HG02763 (cell line): ENCODE results near the gene SDR39U1.
A peak's percentile ranks its signal among the peaks of the same experiment; 100 is the strongest.

Source experiments
- ATAC-seq: cut with Tn5 transposase; IDR thresholded peaks from one replicate; pipeline ENCODE4 v1.9.1; 2021; ENCODE audit warnings: mild to moderate bottlenecking, moderate library complexity; ENCODE audit not compliant: unreplicated experiment

The SDR39U1 gene

GRCh38 chr14:24430143-24430681 is 12.4 kb downstream of the SDR39U1 start:
- ATAC-seq = peak; percentile 59

GRCh38 chr14:24429395-24430142 is 13.0 kb downstream of the SDR39U1 start, which contains the start of the genes CBLN3 and KHNYN:
TSS of gene CBLN3 (minus strand) at chr14:24429668. CDS start at chr14:24429054, 614 bp downstream.
TSS of gene KHNYN (plus strand) at chr14:24429954. CDS start at chr14:24430731, 777 bp downstream.
- peak; percentile 84 for ATAC-seq

DNA sequence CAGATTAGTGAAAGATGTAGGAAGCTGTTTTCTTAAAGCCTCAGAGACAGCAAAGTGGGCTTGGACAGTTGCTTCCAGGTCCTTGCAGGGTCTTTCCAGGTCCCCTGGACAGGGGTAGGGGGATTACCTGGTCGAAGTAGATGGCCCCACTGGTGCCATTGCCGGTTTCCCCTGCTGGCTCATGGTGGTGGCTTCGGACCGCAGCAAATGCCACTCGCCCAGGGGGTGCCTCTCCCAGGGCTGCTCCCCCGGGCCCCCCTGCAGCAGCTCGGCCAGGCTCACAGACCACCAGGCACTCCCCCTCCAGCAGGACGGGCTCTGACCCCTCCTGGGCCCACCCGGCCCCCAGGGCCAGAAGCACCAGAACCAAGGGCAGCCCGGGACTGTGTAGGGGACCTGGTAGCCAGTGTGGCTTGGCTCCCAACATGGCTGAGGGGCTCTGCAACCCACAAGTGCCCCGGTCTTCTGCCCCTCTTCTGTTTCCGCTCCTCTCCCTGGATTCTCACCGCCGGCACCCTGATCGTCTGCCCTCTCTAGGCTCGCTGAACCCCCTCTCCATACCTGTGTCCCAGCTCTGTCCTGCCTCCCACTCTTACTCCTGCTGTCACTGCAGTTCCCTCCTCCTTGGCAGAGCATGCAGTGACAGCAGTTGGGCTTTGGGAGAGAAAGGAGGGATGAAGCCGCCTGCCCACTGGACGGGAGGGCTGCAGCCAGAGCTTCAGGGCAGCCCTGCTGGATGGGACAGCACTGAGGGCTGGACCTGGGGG is 13.8 kb downstream of the SDR39U1 start:
- no peak for ATAC-seq

GRCh38 chr14:24427537-24428508 is 14.8 kb downstream of the SDR39U1 start:
- no peak for ATAC-seq

GRCh38 chr14:24426912-24427536 is 15.6 kb downstream of the SDR39U1 start:
- ATAC-seq = no peak

- no peak for ATAC-seq
These were observed 16.2 kb downstream of the SDR39U1 start for GRCh38 chr14:24426150-24426911.

DNA sequence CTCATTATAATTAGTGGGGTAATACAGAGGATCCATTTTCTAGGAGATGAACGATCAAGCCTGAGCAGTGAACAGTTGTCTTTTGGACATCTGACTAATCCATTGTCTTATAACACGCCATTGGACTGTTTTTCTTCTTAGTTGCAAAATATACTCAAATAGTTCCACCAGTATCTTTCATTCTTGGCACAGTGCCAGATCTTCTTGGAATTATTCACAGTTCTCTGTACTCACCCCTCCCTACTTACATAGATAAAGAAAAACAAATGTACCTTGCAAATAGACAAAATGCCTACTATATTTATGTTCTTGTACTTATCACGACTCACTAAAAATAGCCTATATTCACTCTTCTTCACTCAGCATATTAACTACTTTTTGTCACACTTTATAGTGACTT is 16.9 kb downstream of the SDR39U1 start:
- no peak for ATAC-seq

DNA sequence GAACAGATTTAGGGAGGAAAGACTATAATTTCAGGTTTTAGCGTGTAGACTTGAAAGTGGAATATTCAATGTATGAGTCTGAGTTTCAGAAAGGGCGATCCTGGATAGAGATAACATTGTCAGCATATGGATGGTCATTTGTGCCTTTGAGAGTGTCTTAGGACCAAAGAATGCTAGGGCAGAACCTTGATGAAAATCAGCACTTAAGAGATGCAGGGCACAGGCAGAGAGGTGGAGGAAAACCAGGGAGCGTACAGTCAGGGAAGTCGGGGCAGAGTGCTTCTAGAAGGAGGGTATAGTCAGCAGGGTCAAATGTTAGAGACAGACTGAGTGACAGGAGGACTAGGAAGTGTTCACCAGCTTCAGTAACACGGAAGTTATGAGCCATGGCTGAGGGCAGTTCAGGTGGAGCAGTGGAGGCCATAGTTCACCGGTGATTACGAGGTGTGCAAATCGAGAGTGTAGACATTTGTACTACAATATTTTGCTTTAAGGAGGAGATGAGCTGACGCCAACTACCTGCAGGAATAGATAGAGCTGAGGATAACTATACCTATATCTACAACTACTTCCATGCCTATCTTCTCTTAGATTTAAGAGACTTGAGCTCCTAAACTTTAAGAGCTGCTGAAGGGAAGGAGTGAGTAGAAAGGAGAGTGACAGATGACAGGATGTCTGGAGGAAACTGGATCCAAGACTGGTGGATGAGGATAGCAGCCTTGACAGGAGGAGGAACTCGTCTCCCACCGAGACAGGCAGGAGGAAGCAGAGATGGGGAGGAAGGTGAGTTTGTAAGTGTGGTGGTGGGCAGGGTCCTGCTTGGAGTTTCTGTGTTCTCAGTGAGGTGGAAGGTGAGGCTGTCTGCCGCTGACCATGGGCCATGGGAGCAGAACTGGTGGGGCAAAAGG is 19.6 kb downstream of the SDR39U1 start:
- no peak for ATAC-seq

DNA sequence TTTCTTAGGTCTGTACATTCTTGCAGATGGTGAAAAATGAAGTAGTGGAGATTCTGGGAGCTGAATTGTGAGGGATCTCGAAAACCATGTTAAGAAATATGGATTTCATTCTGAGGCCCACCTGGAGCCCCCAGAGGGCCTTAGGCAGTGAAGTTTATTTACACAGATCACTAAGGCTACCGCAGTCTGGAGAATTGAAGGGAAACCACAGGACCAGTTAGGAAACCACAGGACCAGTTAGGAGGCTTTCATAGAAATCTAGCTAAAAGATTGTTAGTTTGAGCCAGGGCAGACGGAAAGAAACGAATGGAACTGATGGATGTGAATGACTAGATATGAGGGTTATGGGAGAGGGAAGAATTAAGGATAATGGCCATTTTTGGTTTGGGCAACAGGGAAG is 20.3 kb downstream of the SDR39U1 start:
- no peak for ATAC-seq

- ATAC-seq = no peak
These were observed 24.1 kb downstream of the SDR39U1 start for GRCh38 chr14:24418492-24418873.

DNA sequence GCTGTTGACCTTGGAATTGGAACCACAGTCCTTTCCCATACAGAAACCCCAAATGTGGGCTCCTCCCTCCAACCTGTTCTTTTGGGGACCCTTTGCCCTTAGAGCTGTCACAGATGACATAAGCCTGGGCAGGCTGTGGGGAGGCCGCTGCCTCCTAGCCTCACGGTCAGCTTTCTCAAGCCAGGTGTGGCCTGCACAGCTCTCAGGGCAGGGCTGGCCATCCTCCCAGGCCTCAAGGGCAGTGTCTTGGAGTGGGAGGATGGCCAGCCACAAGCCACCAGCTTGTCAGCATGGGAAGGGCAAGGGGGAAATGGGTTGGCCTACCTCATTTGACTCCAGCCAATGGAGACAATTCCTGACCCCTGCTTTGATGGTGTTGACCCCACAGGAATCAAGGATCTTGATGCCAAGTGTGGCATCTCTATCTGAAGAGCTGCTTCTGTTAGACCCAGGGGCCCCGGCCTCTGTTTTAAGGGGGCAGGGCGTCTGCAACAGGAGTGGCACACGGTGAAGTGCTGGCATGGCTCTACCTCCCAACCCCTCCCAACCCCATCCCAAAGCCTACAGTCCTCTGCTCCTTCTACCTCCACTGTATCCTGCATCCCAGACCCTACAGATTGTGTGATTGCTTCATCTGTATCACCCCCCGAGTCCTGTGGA is 24.6 kb downstream of the SDR39U1 start:
- ATAC-seq = no peak

DNA sequence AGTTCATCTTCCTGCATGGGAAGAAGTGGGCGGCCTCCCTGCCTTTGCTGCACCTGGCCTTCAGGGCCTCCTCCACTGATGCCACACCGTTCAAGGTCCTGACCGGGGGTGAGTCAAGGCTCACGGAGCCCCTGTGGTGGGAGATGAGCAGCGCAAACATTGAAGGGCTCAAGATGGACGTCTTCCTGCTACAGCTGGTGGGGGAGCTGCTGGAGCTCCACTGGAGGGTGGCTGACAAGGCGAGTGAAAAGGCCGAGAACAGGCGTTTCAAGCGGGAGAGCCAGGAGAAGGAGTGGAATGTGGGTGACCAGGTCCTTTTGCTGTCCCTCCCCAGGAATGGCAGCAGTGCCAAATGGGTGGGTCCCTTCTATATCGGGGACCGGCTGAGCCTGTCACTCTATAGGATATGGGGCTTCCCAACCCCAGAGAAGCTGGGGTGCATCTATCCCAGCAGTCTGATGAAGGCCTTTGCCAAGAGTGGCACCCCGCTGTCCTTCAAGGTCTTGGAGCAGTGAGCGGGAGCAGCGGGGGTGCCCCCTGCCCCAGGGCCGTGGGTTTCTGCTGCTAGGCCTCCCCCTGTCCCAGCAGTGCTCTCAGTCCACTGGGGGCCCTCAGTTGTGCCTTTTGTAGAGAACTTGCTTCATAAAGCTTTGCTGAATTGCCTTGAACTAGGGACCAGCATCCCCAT is 25.5 kb downstream of the SDR39U1 start:
- no peak for ATAC-seq

GRCh38 chr14:24416254-24416931 is 26.2 kb downstream of the SDR39U1 start:
- no peak for ATAC-seq

DNA sequence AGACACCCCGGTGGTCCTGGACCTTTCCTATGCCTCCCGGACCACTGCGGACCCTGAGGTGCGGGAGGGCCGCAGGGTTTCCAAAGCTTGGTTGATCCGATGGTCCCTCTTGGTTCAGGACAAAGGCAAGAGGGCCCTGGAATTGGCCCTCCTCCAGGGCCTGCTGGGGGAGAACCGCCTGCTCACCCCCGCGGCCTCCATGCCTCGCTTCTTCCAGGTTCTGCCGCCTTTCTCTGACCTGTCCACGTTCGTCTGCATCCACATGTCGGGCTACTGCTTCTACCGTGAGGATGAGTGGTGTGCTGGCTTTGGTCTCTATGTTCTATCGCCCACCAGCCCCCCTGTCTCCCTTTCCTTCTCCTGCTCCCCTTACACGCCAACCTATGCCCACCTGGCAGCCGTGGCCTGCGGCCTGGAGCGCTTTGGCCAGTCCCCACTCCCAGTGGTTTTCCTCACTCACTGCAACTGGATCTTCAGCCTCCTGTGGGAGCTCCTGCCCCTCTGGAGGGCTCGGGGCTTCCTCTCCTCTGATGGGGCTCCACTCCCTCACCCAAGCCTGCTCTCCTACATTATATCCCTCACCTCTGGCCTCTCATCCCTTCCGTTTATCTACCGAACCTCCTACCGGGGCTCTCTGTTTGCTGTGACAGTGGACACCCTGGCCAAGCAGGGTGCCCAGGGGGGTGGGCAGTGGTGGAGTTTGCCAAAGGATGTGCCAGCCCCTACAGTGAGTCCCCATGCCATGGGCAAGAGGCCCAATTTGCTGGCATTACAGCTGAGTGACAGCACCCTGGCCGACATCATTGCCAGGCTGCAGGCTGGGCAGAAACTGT is 26.9 kb downstream of the SDR39U1 start:
- no peak for ATAC-seq

- no peak for ATAC-seq
These were observed 27.7 kb downstream of the SDR39U1 start for GRCh38 chr14:24414732-24415420.
